ENCODE measurements around the gene RAD51B.

DNA sequence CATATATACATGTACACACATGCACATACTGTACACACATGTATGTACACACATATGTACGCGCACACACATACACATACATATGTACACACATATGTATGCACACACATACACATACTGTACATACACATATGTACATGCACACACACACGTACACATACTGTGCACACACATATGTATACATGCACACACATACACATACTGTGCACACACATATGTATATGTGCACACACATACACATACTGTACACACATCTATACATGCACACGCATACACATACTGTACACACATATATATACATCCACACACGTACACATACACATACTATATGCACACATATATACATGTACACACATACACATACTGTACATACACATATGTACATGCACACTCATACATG lies 853.9 kb downstream of the RAD51B start:
- TF ChIP-seq PHB2 (IDR thresholded peaks at IDR 0.05; ENCODE audit: partially characterized antibody) = no peak
- no peak for TF ChIP-seq ZNF619 (CRISPR knock-in tag; IDR thresholded peaks at IDR 0.05)
- TF ChIP-seq ZNF614 (CRISPR knock-in tag; IDR thresholded peaks at IDR 0.05; ENCODE audit: borderline replicate concordance) = no peak
- TF ChIP-seq GABPA (IDR thresholded peaks at IDR 0.05; ENCODE audit: low read depth, low read length) = no peak
- no peak for TF ChIP-seq GABPA (CRISPR knock-in tag; IDR thresholded peaks at IDR 0.05; ENCODE audit: low read depth)
- no peak for TF ChIP-seq FOXK1 (CRISPR knock-in tag; IDR thresholded peaks at IDR 0.05; ENCODE audit: borderline replicate concordance, low read depth)
- TF ChIP-seq, protein P1, sequence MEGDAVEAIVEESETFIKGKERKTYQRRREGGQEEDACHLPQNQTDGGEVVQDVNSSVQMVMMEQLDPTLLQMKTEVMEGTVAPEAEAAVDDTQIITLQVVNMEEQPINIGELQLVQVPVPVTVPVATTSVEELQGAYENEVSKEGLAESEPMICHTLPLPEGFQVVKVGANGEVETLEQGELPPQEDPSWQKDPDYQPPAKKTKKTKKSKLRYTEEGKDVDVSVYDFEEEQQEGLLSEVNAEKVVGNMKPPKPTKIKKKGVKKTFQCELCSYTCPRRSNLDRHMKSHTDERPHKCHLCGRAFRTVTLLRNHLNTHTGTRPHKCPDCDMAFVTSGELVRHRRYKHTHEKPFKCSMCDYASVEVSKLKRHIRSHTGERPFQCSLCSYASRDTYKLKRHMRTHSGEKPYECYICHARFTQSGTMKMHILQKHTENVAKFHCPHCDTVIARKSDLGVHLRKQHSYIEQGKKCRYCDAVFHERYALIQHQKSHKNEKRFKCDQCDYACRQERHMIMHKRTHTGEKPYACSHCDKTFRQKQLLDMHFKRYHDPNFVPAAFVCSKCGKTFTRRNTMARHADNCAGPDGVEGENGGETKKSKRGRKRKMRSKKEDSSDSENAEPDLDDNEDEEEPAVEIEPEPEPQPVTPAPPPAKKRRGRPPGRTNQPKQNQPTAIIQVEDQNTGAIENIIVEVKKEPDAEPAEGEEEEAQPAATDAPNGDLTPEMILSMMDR (CRISPR knock-in tag; IDR thresholded peaks at IDR 0.05) = no peak
- TF ChIP-seq POLR2A (IDR thresholded peaks at IDR 0.05; ENCODE audit: insufficient read depth in 1 of 2, low read depth in 2 of 2, low read length in 2 of 2) = no peak
- TF ChIP-seq CEBPB (IDR thresholded peaks at IDR 0.05; ENCODE audit: borderline replicate concordance, low read depth, low read length) = no peak
- TF ChIP-seq RAD21 (CRISPR knock-in tag; IDR thresholded peaks at IDR 0.05) = no peak
- TF ChIP-seq TBP (CRISPR knock-in tag; IDR thresholded peaks at IDR 0.05) = no peak
- TF ChIP-seq YY1 (IDR thresholded peaks at IDR 0.05; ENCODE audit: insufficient read depth, insufficient replicate concordance, low read depth, low read length) = no peak
- no peak for TF ChIP-seq ZNF260 (CRISPR knock-in tag; IDR thresholded peaks at IDR 0.05; ENCODE audit: borderline replicate concordance, low read depth)
- TF ChIP-seq ZNF20 (CRISPR knock-in tag; IDR thresholded peaks at IDR 0.05) = no peak

Data from HepG2 (cell line).